ENCODE data around the gene S1PR3.

DNA sequence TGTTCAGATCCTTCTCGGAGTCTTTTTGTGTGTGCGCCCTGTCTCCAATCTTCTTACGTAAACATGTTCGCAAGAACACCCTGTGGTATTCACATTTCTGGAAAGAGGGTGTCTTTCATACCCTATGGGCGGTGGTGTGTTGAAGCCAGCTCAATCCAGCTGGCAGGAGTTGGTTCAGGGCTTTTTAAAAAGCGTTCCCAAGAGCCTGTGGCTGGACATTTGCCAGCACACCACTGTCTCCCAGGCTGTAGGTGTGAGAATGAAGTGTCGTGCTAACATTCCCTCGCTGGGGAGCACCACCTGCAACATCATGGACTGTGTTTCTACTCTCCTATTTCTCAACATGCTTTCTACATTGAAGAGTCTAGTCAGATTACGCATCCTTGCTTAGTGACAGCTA lies 51.7 kb downstream of the S1PR3 start:
- TF ChIP-seq, protein P1, sequence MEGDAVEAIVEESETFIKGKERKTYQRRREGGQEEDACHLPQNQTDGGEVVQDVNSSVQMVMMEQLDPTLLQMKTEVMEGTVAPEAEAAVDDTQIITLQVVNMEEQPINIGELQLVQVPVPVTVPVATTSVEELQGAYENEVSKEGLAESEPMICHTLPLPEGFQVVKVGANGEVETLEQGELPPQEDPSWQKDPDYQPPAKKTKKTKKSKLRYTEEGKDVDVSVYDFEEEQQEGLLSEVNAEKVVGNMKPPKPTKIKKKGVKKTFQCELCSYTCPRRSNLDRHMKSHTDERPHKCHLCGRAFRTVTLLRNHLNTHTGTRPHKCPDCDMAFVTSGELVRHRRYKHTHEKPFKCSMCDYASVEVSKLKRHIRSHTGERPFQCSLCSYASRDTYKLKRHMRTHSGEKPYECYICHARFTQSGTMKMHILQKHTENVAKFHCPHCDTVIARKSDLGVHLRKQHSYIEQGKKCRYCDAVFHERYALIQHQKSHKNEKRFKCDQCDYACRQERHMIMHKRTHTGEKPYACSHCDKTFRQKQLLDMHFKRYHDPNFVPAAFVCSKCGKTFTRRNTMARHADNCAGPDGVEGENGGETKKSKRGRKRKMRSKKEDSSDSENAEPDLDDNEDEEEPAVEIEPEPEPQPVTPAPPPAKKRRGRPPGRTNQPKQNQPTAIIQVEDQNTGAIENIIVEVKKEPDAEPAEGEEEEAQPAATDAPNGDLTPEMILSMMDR (IDR thresholded peaks at IDR 0.05): no peak
- TF ChIP-seq POLR2A (IDR thresholded peaks at IDR 0.05): no peak

All from Peyer's patch (tissue), 4 donors.